ENCODE data around the gene BBC3. TPM values are rescaled to one million over a fixed set of nuclear protein-coding genes. Genes with fewer than 3 reads are reported as not detected.

BBC3 gene
- polyA plus RNA-seq, 1 donor (not counting 4 experiments of a cell fraction or from before 2014, with no cell fraction given), result 1.1 TPM

DNA sequence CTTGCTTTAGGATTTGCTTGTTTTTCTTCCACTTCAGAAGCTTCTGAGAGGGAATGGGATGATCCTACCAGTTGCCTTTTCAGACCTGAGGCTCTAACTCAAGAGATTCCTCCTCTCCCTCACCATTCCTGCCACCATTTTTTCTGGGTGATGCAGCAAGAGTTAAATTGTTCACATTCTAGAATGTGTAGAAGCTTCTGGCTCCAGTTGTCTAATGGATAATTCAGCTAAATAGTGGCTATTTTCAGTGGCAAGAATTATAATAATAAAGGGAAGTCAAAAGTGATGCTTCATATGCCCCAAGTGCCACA is 20.9 kb downstream of the BBC3 start:
- Histone ChIP-seq H3K4me3 (ENCODE audit: control insufficient read depth in 2 of 3, extremely low read depth in 1 of 3, insufficient read depth in 2 of 3, low read depth in 1 of 3, low read length in 3 of 3) (no peak overlapping the region), H3K79me2 (ENCODE audit: control insufficient read depth, insufficient read depth, low read length) (no peaks in the 10 kb centered on the region), H3K27me3 (ENCODE audit: control insufficient read depth, extremely low read depth, insufficient read depth, low read length) (no peaks in the 10 kb centered on the region), H4K20me1 (ENCODE audit: control insufficient read depth, extremely low read depth, insufficient read depth, low read length) (no peaks in the 10 kb centered on the region), H3K9ac (ENCODE audit: control insufficient read depth, extremely low read depth, insufficient read depth, low read length) (no peak overlapping the region), H3K4me2 (ENCODE audit: control insufficient read depth, extremely low read depth, insufficient read depth, low read depth, low read length) (no peak overlapping the region), H3K36me3 (ENCODE audit: control insufficient read depth in 2 of 2, extremely low read depth in 1 of 2, insufficient read depth in 2 of 2, low read length in 2 of 2) (peaks cover 10 to 34% of the 10 kb centered on the region in 2 experiments), H3K9me1 (ENCODE audit: control insufficient read depth, extremely low read depth, insufficient read depth, low read length) (no peaks in the 10 kb centered on the region), H3K27ac (ENCODE audit: control insufficient read depth, insufficient read depth, low read length) (peak overlapping the region; percentile 65), H3K9me3 (ENCODE audit: control insufficient read depth, low read depth, low read length) (no peaks in the 10 kb centered on the region), H3K4me1 (ENCODE audit: control insufficient read depth, extremely low read depth, insufficient read depth, low read length) (peaks cover 3% of the 10 kb centered on the region), H2AFZ (ENCODE audit: control insufficient read depth, low read length) (no peak overlapping the region)
- TF ChIP-seq EZH2 (IDR thresholded peaks at IDR 0.05; ENCODE audit: low read length) (no peak), CTCF (optimal IDR thresholded peaks at IDR 0.05 in 1 of 3, IDR thresholded peaks at IDR 0.05 in 1 of 3, conservative IDR thresholded peaks at IDR 0.05 in 1 of 3; ENCODE audit: extremely low read depth in 1 of 3, insufficient read depth in 2 of 3, low read length in 3 of 3) (no peak)
- dilution Hi-C loops (cut with MboI; ENCODE audit: extremely low pct_ligation_motif_present, low sequenced_read_pairs), result no loop called here
- FAIRE-seq (no peak), DNase-seq (ENCODE audit: low read depth, low spot score) (no peak)

GRCh38 chr19:47209319-47210179 is 21.4 kb downstream of the BBC3 start:
- dilution Hi-C loops (cut with MboI; ENCODE audit: extremely low pct_ligation_motif_present, low sequenced_read_pairs), result no loop called here
- Histone ChIP-seq H3K4me3 (ENCODE audit: control insufficient read depth in 2 of 3, extremely low read depth in 1 of 3, insufficient read depth in 2 of 3, low read depth in 1 of 3, low read length in 3 of 3) (no peak overlapping the region), H3K36me3 (ENCODE audit: control insufficient read depth in 2 of 2, extremely low read depth in 1 of 2, insufficient read depth in 2 of 2, low read length in 2 of 2) (peaks cover 10 to 34% of the 10 kb centered on the region in 2 experiments), H3K4me2 (ENCODE audit: control insufficient read depth, extremely low read depth, insufficient read depth, low read depth, low read length) (no peak overlapping the region), H3K27ac (ENCODE audit: control insufficient read depth, insufficient read depth, low read length) (no peak overlapping the region), H3K4me1 (ENCODE audit: control insufficient read depth, extremely low read depth, insufficient read depth, low read length) (peaks cover 3% of the 10 kb centered on the region), H3K9me3 (ENCODE audit: control insufficient read depth, low read depth, low read length) (no peaks in the 10 kb centered on the region), H3K9me1 (ENCODE audit: control insufficient read depth, extremely low read depth, insufficient read depth, low read length) (no peaks in the 10 kb centered on the region), H2AFZ (ENCODE audit: control insufficient read depth, low read length) (no peak overlapping the region), H4K20me1 (ENCODE audit: control insufficient read depth, extremely low read depth, insufficient read depth, low read length) (no peaks in the 10 kb centered on the region), H3K79me2 (ENCODE audit: control insufficient read depth, insufficient read depth, low read length) (no peaks in the 10 kb centered on the region), H3K27me3 (ENCODE audit: control insufficient read depth, extremely low read depth, insufficient read depth, low read length) (no peaks in the 10 kb centered on the region), H3K9ac (ENCODE audit: control insufficient read depth, extremely low read depth, insufficient read depth, low read length) (no peak overlapping the region)
- DNase-seq (ENCODE audit: low read depth, low spot score) (no peak), FAIRE-seq (no peak)
- TF ChIP-seq EZH2 (IDR thresholded peaks at IDR 0.05; ENCODE audit: low read length) (no peak), CTCF (optimal IDR thresholded peaks at IDR 0.05 in 1 of 3, IDR thresholded peaks at IDR 0.05 in 1 of 3, conservative IDR thresholded peaks at IDR 0.05 in 1 of 3; ENCODE audit: extremely low read depth in 1 of 3, insufficient read depth in 2 of 3, low read length in 3 of 3) (no peak)
